H9 (cell line): ENCODE results near the gene PHOSPHO1. TPM values are rescaled to one million over a fixed set of nuclear protein-coding genes. Genes with fewer than 3 reads are reported as not detected.

ENCODE experiments used
- DNase-seq: peaks from one replicate; pipeline ENCODE4 v3.0.0-alpha.2; 2017
- H2AFZ ChIP-seq: one replicate; pipeline ENCODE4 v1.6.1; 2013; ENCODE audit warnings: mild to moderate bottlenecking, low read length, control low read depth, moderate library complexity
- H2AK5ac ChIP-seq: 2 replicates; pipeline ENCODE4 v1.6.1; 2013; ENCODE audit warnings: low read length, control low read depth, mixed read lengths; ENCODE audit not compliant: insufficient read length
- H2BK120ac ChIP-seq: one replicate; pipeline ENCODE4 v1.6.1; 2013; ENCODE audit warnings: low read depth, mild to moderate bottlenecking, low read length, control low read depth, inconsistent platforms; ENCODE audit not compliant: poor library complexity, severe bottlenecking
- H2BK12ac ChIP-seq: 2 replicates; pipeline ENCODE4 v1.6.1; 2013; ENCODE audit warnings: low read length, control low read depth, mixed read lengths, low read depth; ENCODE audit not compliant: insufficient read length
- H2BK15ac ChIP-seq: 2 replicates; pipeline ENCODE4 v1.6.1; 2013; ENCODE audit warnings: low read depth, low read length, control low read depth
- H2BK20ac ChIP-seq: one replicate; pipeline ENCODE4 v1.6.1; 2013; ENCODE audit warnings: low read depth, mild to moderate bottlenecking, low read length, control low read depth, inconsistent platforms; ENCODE audit not compliant: poor library complexity, severe bottlenecking
- H2BK5ac ChIP-seq: 2 replicates; pipeline ENCODE4 v1.6.1; 2013; ENCODE audit warnings: low read length, control low read depth, mixed read lengths; ENCODE audit not compliant: insufficient read length
- H3K14ac ChIP-seq: 2 replicates; pipeline ENCODE4 v1.6.1; 2013; ENCODE audit warnings: low read length, control low read depth; ENCODE audit not compliant: insufficient read depth
- H3K18ac ChIP-seq: 2 replicates; pipeline ENCODE4 v1.6.1; 2013; ENCODE audit warnings: low read depth, mild to moderate bottlenecking, mixed read lengths, low read length, control low read depth; ENCODE audit not compliant: insufficient read length
- H3K23ac ChIP-seq: 2 replicates; pipeline ENCODE4 v1.6.1; 2013; ENCODE audit warnings: low read length, control low read depth, mixed read lengths, low read depth; ENCODE audit not compliant: insufficient read length
- H3K23me2 ChIP-seq: 2 replicates; pipeline ENCODE4 v1.6.1; 2013; ENCODE audit warnings: low read depth, mild to moderate bottlenecking, mixed read lengths, low read length, control low read depth; ENCODE audit not compliant: insufficient read length, poor library complexity, severe bottlenecking
- H3K27ac ChIP-seq: 2 replicates; pipeline ENCODE4 v1.5.1; 2013; ENCODE audit warnings: low read length, control low read depth, mixed read lengths, low read depth; ENCODE audit not compliant: insufficient read length
- H3K27me3 ChIP-seq: 2 replicates; pipeline ENCODE4 v1.6.1; 2013; ENCODE audit warnings: low read length, control low read depth, inconsistent platforms; ENCODE audit not compliant: insufficient read depth
- H3K4ac ChIP-seq: 2 replicates; pipeline ENCODE4 v1.6.1; 2013; ENCODE audit warnings: low read depth, mild to moderate bottlenecking, control low read depth, inconsistent platforms, low read length, moderate library complexity
- H3K4me1 ChIP-seq: 2 replicates; pipeline ENCODE4 v1.6.1; 2013; ENCODE audit warnings: low read length, control low read depth, inconsistent platforms; ENCODE audit not compliant: insufficient read depth
- H3K4me2 ChIP-seq: 2 replicates; pipeline ENCODE4 v1.6.1; 2013; ENCODE audit warnings: low read length, control low read depth, mixed read lengths; ENCODE audit not compliant: insufficient read length, insufficient read depth
- H3K56ac ChIP-seq: 2 replicates; pipeline ENCODE4 v1.6.1; 2013; ENCODE audit warnings: low read depth, mild to moderate bottlenecking, mixed read lengths, low read length, control low read depth; ENCODE audit not compliant: insufficient read length
- H3K79me1 ChIP-seq: 2 replicates; pipeline ENCODE4 v1.6.1; 2013; ENCODE audit warnings: low read depth, mild to moderate bottlenecking, moderate library complexity, low read length, control low read depth, inconsistent platforms; ENCODE audit not compliant: insufficient read depth, poor library complexity, severe bottlenecking
- H3K79me2 ChIP-seq: 2 replicates; pipeline ENCODE4 v1.6.1; 2013; ENCODE audit warnings: low read length, control low read depth, inconsistent platforms; ENCODE audit not compliant: insufficient read depth
- H3K9ac ChIP-seq: 2 replicates; pipeline ENCODE4 v1.6.1; 2013; ENCODE audit warnings: low read length, control low read depth, mixed read lengths; ENCODE audit not compliant: insufficient read length; ENCODE audit errors: extremely low read depth
- H3K9me3 ChIP-seq: one replicate; pipeline ENCODE4 v1.6.1; 2013; ENCODE audit warnings: low read depth, low read length, inconsistent platforms; ENCODE audit not compliant: control insufficient read depth
- H3T11ph ChIP-seq: one replicate; pipeline ENCODE4 v1.6.1; 2013; ENCODE audit warnings: mild to moderate bottlenecking, low read length, control low read depth, inconsistent platforms
- H4K20me1 ChIP-seq: one replicate; pipeline ENCODE4 v1.6.1; 2013; ENCODE audit not compliant: control insufficient read depth, insufficient read length, insufficient read depth
- H4K5ac ChIP-seq: 2 replicates; pipeline ENCODE4 v1.6.1; 2013; ENCODE audit warnings: low read depth, mild to moderate bottlenecking, mixed read lengths, low read length, control low read depth; ENCODE audit not compliant: insufficient read length
- H4K8ac ChIP-seq: replicated peaks from 2 replicates; pipeline ENCODE4 v1.6.1; 2013; ENCODE audit warnings: low read length, control low read depth, mixed read lengths, low read depth; ENCODE audit not compliant: insufficient read length
- H4K91ac ChIP-seq: 2 replicates; pipeline ENCODE4 v1.6.1; 2013; ENCODE audit warnings: low read depth, mild to moderate bottlenecking, moderate library complexity, mixed read lengths, low read length, control low read depth; ENCODE audit not compliant: insufficient read length
- H3K27ac Mint-ChIP-seq, 3 experiments: 2 replicates in 2 of 3; 3 replicates in 1 of 3; pipeline ENCODE4 v1.8.0; 2020 to 2021; ENCODE audit warnings: mixed read lengths in 3 of 3, mild to moderate bottlenecking in 1 of 3, moderate library complexity in 1 of 3
- H3K27me3 Mint-ChIP-seq: 2 replicates; pipeline ENCODE4 v1.8.0; 2021; ENCODE audit warnings: low read depth, mild to moderate bottlenecking, moderate library complexity, mixed read lengths
- H3K36me3 Mint-ChIP-seq, 3 experiments: 2 replicates in 2 of 3; 3 replicates in 1 of 3; pipeline ENCODE4 v1.8.0; 2020 to 2021; ENCODE audit warnings: low read depth in 3 of 3, mixed read lengths in 3 of 3; ENCODE audit not compliant: insufficient read depth in 1 of 3
- H3K4me1 Mint-ChIP-seq, 2 experiments: 2 replicates each; pipeline ENCODE4 v1.8.0; 2020; ENCODE audit warnings: mixed read lengths in 2 of 2
- H3K4me3 Mint-ChIP-seq, 2 experiments: 2 replicates in 1 of 2; 3 replicates in 1 of 2; pipeline ENCODE4 v1.8.0; 2020 to 2021; ENCODE audit warnings: mild to moderate bottlenecking in 2 of 2, mixed read lengths in 2 of 2, moderate library complexity in 1 of 2
- H3K9me3 Mint-ChIP-seq, 2 experiments: 2 replicates in 1 of 2; 3 replicates in 1 of 2; pipeline ENCODE4 v1.8.0; 2020; ENCODE audit warnings: mild to moderate bottlenecking in 2 of 2, mixed read lengths in 2 of 2, moderate library complexity in 1 of 2
- WGBS: extraction: QIAGEN DNeasy Blood & Tissue Kit; methylation state at CpG from one replicate; pipeline ENCODE4 v1.1.7; 2013; ENCODE audit warnings: missing lambda C conversion rate, low lambda C conversion rate, mixed read lengths; ENCODE audit not compliant: insufficient read length; ENCODE audit errors: extremely low coverage; 5-methylcytosine and 5-hydroxymethylcytosine counted together
- total RNA-seq: library from RNA; stranded (reverse); gene quantifications from 2 replicates; pipeline ENCODE4 v1.2.1, GENCODE V29; 2021
- TF ChIP-seq, protein P1 (sequence below): fragments of 200-600 bp; sonication (generic); conservative IDR thresholded peaks from 3 replicates; pipeline ENCODE4 v1.8.0; 2021; ENCODE audit warnings: antibody characterized with exemption, mild to moderate bottlenecking

Gene PHOSPHO1
- total RNA-seq, 1 experiment from 2014 or later = 0.63 TPM

DNA sequence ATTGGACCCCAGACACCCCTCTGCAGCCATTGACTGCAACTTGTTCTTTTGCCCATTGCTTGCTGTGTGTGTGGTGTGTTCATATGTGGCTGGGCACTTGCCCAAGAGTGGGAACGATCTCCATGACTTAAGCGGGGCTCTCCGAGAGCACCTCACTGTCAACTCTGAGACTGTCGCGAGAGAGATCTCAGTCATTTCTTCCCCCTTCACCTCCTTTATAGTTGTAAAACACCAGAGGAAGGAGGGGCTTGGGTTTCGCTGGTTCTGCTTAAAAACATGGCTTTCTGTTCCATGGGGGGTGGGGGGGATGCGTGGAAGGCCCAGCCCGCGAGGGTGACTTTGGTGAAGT, 7.4 kb downstream of the PHOSPHO1 start:
- peak overlapping the region; percentile 65 to 82; a peak in 4 of 5 replicates for H3K4me3 Mint-ChIP-seq
- peak overlapping the region; percentile 62 for H3K4me2 ChIP-seq
- H3K27ac Mint-ChIP-seq = no peak overlapping the region; a peak in 1 of 7 replicates

More for the DNA sequence above, 7.4 kb downstream of the PHOSPHO1 start:
- no peaks in the 10 kb centered on the region; a peak in 1 of 7 replicates for H3K36me3 Mint-ChIP-seq
- no peak overlapping the region for H3K23ac ChIP-seq
- H3K9me3 Mint-ChIP-seq = no peaks in the 10 kb centered on the region
- H3K27ac ChIP-seq = no peak overlapping the region
- no peak overlapping the region for H4K5ac ChIP-seq
- no CpG with 5 or more reads among the region's 9 CpGs for WGBS
- no peaks in the 10 kb centered on the region for H3K4me1 ChIP-seq
- H2BK5ac ChIP-seq = no peak overlapping the region
- no peak overlapping the region for H2BK15ac ChIP-seq
- no peak overlapping the region for H4K8ac ChIP-seq
- H3K4ac ChIP-seq = no peak overlapping the region
- H3K14ac ChIP-seq = no peak overlapping the region
- no peak overlapping the region for H2BK120ac ChIP-seq
- no peaks in the 10 kb centered on the region for H4K20me1 ChIP-seq
- H3K27me3 Mint-ChIP-seq = peaks cover 75% of the 10 kb centered on the region
- no peak overlapping the region for H3T11ph ChIP-seq
- H3K27me3 ChIP-seq = peaks cover 14% of the 10 kb centered on the region; the same call in 1 of the 2 replicates
- H2BK20ac ChIP-seq = no peak overlapping the region
- no peaks in the 10 kb centered on the region for H3K79me1 ChIP-seq
- no peak overlapping the region for H3K9ac ChIP-seq
- H3K79me2 ChIP-seq = no peaks in the 10 kb centered on the region
- H3K9me3 ChIP-seq = no peaks in the 10 kb centered on the region
- TF ChIP-seq, protein P1, sequence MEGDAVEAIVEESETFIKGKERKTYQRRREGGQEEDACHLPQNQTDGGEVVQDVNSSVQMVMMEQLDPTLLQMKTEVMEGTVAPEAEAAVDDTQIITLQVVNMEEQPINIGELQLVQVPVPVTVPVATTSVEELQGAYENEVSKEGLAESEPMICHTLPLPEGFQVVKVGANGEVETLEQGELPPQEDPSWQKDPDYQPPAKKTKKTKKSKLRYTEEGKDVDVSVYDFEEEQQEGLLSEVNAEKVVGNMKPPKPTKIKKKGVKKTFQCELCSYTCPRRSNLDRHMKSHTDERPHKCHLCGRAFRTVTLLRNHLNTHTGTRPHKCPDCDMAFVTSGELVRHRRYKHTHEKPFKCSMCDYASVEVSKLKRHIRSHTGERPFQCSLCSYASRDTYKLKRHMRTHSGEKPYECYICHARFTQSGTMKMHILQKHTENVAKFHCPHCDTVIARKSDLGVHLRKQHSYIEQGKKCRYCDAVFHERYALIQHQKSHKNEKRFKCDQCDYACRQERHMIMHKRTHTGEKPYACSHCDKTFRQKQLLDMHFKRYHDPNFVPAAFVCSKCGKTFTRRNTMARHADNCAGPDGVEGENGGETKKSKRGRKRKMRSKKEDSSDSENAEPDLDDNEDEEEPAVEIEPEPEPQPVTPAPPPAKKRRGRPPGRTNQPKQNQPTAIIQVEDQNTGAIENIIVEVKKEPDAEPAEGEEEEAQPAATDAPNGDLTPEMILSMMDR = no peak
- no peak overlapping the region for H2AK5ac ChIP-seq
- no peak overlapping the region for H4K91ac ChIP-seq
- no peak for DNase-seq
- peaks cover 27% of the 10 kb centered on the region in 2 experiments for H3K4me1 Mint-ChIP-seq
- H3K18ac ChIP-seq = no peak overlapping the region
- peaks cover 8% of the 10 kb centered on the region for H3K23me2 ChIP-seq
- no peak overlapping the region for H3K56ac ChIP-seq
- no peak overlapping the region for H2BK12ac ChIP-seq
- no peak overlapping the region for H2AFZ ChIP-seq
